SU-DHL-6 (cell line): Measurements from ENCODE around the gene PDRG1.
"Not testable (repeated sequence)": the region's sequence is repeated elsewhere in the genome, so short reads cannot be mapped to it uniquely, and the experiment has no call there.

Source experiments
- H2AFZ ChIP-seq: fragments of 200-600 bp; sonication (generic); 2 replicates; pipeline ENCODE4 v1.6.1; 2014; ENCODE audit warnings: low read depth, mild to moderate bottlenecking, moderate library complexity, mixed read lengths, antibody characterized with exemption, low read length; ENCODE audit not compliant: severe bottlenecking
- H3F3A ChIP-seq: fragments of 200-600 bp; shearing (Covaris generic); 2 replicates; pipeline ENCODE4 v1.6.0; 2016; ENCODE audit warnings: antibody characterized with exemption, mild to moderate bottlenecking; ENCODE audit not compliant: insufficient read depth
- H3K27ac ChIP-seq: fragments of 200-600 bp; sonication (generic); 2 replicates; pipeline ENCODE4 v1.5.1; 2016; ENCODE audit warnings: low read depth, mild to moderate bottlenecking, low read length, moderate library complexity, mixed read lengths
- H3K27me3 ChIP-seq: fragments of 200-600 bp; sonication (generic), shearing (Covaris generic); 2 replicates; pipeline ENCODE4 v1.6.0; 2014; ENCODE audit warnings: mild to moderate bottlenecking, low read length
- H3K36me3 ChIP-seq: fragments of 200-600 bp; sonication (generic); 2 replicates; pipeline ENCODE4 v1.6.1; 2014; ENCODE audit warnings: mild to moderate bottlenecking, low read length, mixed read lengths
- H3K4me2 ChIP-seq: fragments of 300-600, 200-600 bp; shearing (Covaris generic), sonication (generic); 2 replicates; pipeline ENCODE4 v1.6.0; 2014; ENCODE audit warnings: low read length, low read depth, mild to moderate bottlenecking; ENCODE audit not compliant: poor library complexity, severe bottlenecking
- H3K4me3 ChIP-seq: fragments of 200-600 bp; sonication (generic); 2 replicates; pipeline ENCODE4 v1.5.1; 2014; ENCODE audit warnings: antibody characterized with exemption, low read length, mild to moderate bottlenecking, mixed read lengths; ENCODE audit not compliant: insufficient read depth, poor library complexity, severe bottlenecking
- H3K79me2 ChIP-seq: fragments of 200-600 bp; sonication (generic); 2 replicates; pipeline ENCODE4 v1.6.1; 2014; ENCODE audit warnings: mild to moderate bottlenecking, low read length, moderate library complexity; ENCODE audit not compliant: insufficient read depth
- H3K9ac ChIP-seq: fragments of 200-600 bp; sonication (generic); 2 replicates; pipeline ENCODE4 v1.7.0; 2014; ENCODE audit warnings: mild to moderate bottlenecking, low read length
- H3K9me2 ChIP-seq: fragments of 200-600 bp; sonication (generic); replicated peaks from 2 replicates; pipeline ENCODE4 v1.6.1; 2014; ENCODE audit warnings: low read length; ENCODE audit not compliant: insufficient read depth
- H3K9me3 ChIP-seq: fragments of 200-600 bp; sonication (generic); 2 replicates; pipeline ENCODE4 v1.6.1; 2014; ENCODE audit warnings: low read length, mixed read lengths; ENCODE audit not compliant: insufficient read depth
- H4K20me1 ChIP-seq: fragments of 200-600 bp; sonication (generic); 2 replicates; pipeline ENCODE4 v1.6.1; 2014; ENCODE audit warnings: low read depth, mild to moderate bottlenecking, antibody characterized with exemption, low read length, moderate library complexity, mixed read lengths
- EZH2phosphoT487 ChIP-seq: fragments of 200-600 bp; sonication (generic), shearing (Covaris generic); conservative IDR thresholded peaks from 2 replicates; pipeline ENCODE4 v1.6.1; 2018; ENCODE audit warnings: mild to moderate bottlenecking, antibody characterized with exemption, low read length, moderate library complexity, mixed read lengths
- TF ChIP-seq, protein P1 (sequence below): fragments of 200-600 bp; sonication (generic); IDR thresholded peaks from one replicate; pipeline ENCODE4 v1.5.1; 2017; ENCODE audit warnings: antibody characterized with exemption, mild to moderate bottlenecking, low read length, moderate library complexity; ENCODE audit not compliant: insufficient read depth, poor library complexity, severe bottlenecking

The PDRG1 gene

DNA sequence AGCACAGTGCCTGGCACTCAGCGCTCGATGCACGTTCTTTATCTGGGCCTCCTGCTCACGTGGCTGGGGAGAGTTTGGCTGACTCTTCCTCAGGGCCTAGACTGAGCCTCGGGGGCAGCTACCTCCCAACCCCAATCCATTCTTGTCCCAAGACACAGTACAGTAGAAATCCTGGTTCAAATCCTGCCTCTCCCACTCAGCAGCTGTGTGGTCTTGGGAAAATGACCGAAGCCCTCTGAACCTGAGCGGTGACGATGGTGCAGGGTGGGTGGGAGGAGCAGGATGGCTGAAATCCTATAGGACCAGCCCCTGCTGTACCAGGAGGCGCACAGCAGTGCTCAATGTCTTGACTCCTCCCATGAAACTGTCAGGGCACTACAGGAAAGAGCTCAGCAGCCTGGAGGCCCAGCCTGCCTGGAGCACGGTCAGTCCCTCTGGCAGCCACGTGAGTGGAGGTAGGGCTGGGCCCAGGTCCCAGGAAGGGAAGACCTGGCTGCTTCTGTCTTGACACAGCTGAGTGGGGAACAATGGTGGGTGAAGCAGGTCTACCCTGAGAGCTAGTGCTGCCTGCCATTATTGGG is 31.5 kb downstream of the PDRG1 start:
- Histone ChIP-seq H2AFZ (no peak overlapping the region), H3K36me3 (no peaks in the 10 kb centered on the region), H3K27me3 (no peaks in the 10 kb centered on the region), H4K20me1 (no peaks in the 10 kb centered on the region), H3F3A (no peaks in the 10 kb centered on the region), H3K79me2 (no peaks in the 10 kb centered on the region), H3K4me2 (no peak overlapping the region), H3K9me3 (no peaks in the 10 kb centered on the region), H3K4me3 (no peak overlapping the region), H3K27ac (no peak overlapping the region), H3K9ac (no peak overlapping the region), H3K9me2 (no peaks in the 10 kb centered on the region)
- TF ChIP-seq EZH2phosphoT487 = no peak
- TF ChIP-seq, protein P1, sequence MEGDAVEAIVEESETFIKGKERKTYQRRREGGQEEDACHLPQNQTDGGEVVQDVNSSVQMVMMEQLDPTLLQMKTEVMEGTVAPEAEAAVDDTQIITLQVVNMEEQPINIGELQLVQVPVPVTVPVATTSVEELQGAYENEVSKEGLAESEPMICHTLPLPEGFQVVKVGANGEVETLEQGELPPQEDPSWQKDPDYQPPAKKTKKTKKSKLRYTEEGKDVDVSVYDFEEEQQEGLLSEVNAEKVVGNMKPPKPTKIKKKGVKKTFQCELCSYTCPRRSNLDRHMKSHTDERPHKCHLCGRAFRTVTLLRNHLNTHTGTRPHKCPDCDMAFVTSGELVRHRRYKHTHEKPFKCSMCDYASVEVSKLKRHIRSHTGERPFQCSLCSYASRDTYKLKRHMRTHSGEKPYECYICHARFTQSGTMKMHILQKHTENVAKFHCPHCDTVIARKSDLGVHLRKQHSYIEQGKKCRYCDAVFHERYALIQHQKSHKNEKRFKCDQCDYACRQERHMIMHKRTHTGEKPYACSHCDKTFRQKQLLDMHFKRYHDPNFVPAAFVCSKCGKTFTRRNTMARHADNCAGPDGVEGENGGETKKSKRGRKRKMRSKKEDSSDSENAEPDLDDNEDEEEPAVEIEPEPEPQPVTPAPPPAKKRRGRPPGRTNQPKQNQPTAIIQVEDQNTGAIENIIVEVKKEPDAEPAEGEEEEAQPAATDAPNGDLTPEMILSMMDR = no peak

DNA sequence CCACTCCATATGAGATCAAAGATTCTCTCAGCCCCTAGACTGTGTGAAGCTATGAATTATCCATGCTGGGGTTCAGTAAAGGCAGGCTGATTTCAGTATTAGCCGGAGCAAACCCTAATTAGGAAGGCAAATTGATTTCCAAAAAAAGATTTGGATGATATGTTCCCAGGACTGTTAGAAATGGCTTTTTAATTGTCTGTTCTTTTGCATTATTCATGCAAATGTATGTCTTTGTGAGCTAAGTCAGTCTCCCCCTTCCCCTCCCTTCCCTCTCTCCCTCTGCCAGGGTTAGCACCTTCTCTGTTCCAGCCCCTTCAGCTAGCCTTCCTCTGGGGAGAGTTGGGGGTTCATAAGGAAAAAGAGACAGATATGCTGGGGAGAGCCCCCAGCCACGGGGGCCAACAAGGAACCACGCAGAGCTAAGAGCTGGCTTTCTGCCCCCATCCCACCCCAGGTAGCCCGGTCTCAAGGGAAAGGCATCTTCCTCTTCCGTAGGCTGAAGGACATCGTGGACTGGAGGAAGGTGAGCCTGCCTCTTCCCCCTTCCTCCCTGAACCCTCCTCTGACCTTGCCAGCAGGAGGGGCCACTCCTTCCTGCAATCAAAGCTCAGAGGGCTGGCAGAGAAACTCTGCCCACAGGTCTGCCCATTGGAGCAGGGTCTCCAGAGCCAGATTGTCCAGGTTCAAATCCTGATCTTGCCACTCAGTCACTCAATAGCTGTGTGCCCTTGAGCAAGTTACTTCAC is 32.3 kb downstream of the PDRG1 start:
- no peak overlapping the region for H3K27ac ChIP-seq
- H3K4me2 ChIP-seq = no peak overlapping the region
- no peaks in the 10 kb centered on the region for H3F3A ChIP-seq
- TF ChIP-seq, protein P1 = no peak
- no peak for TF ChIP-seq EZH2phosphoT487
- H3K79me2 ChIP-seq = no peaks in the 10 kb centered on the region
- no peak overlapping the region for H2AFZ ChIP-seq
- no peaks in the 10 kb centered on the region for H3K9me2 ChIP-seq
- no peak overlapping the region for H3K9ac ChIP-seq
- H3K36me3 ChIP-seq = no peaks in the 10 kb centered on the region
- H4K20me1 ChIP-seq = no peaks in the 10 kb centered on the region
- H3K27me3 ChIP-seq = no peaks in the 10 kb centered on the region
- no peak overlapping the region for H3K4me3 ChIP-seq
- H3K9me3 ChIP-seq = no peaks in the 10 kb centered on the region

DNA sequence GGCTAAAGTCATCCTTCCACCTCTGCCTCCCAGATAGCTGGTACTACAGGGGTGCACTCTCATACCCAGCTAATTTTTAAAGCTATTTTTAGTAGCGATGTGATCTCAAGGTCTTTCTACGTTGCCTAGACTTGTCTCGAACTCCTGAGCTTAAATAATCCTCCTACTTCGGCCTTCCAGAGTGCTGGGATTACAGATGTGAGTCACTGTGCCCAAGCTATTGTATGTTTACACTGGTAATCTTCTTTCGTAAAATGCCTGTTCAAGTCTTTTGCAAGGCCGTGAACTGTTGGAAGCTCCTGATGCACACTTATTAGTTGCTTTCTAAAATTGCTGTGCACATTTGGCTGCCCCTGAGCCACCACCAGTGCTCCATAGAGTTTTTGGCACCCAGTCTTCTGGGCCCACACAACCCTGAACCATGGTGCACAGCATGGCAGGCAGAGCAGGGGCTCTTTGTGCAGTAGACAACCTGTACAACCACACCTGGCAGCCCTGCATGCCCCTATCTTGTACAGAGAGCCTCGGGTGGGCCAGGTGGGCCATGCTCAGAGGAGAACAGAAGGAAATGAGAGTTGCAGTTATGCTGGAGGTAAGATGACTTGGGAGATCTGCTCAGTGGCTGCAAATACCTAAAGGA is 33.3 kb downstream of the PDRG1 start:
- no peak overlapping the region for H3K4me3 ChIP-seq
- no peaks in the 10 kb centered on the region for H3K36me3 ChIP-seq
- no peak overlapping the region for H3K4me2 ChIP-seq
- H3K9me3 ChIP-seq = no peaks in the 10 kb centered on the region
- TF ChIP-seq, protein P1 = no peak
- TF ChIP-seq EZH2phosphoT487 = no peak
- H3K79me2 ChIP-seq = no peaks in the 10 kb centered on the region
- no peaks in the 10 kb centered on the region for H3F3A ChIP-seq
- no peak overlapping the region for H3K27ac ChIP-seq
- H3K9ac ChIP-seq = no peak overlapping the region
- H2AFZ ChIP-seq = no peak overlapping the region
- no peaks in the 10 kb centered on the region for H3K9me2 ChIP-seq
- no peaks in the 10 kb centered on the region for H4K20me1 ChIP-seq
- no peaks in the 10 kb centered on the region for H3K27me3 ChIP-seq

DNA sequence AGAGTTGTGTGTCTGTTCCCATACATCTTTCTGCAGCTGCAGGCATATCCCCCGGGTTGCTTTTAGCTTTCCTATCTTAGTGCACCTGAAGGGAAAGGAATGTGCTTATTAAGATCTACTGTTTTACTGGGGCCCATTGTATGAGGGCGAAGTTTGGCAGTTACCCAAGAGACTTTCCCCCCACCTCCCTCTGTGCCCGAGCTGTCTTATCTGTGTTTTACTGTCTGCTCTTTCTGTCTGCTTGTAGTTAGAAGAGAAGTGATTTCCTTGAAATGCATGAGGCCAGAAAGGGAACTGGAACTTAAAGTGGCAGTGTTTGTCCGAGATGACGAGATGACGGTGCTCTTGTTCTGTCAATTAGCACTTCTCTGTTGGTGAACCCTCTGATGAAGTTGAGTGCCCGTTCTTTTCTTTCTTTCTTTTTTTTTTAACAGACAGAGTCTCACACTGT is 33.9 kb downstream of the PDRG1 start:
- H3K27me3 ChIP-seq, H4K20me1 ChIP-seq, H3K27ac ChIP-seq, H3K9me2 ChIP-seq, H3K9ac ChIP-seq, H3K9me3 ChIP-seq, H3K79me2 ChIP-seq, H3K36me3 ChIP-seq, H3F3A ChIP-seq, H3K4me2 ChIP-seq, H2AFZ ChIP-seq, H3K4me3 ChIP-seq: not testable (repeated sequence)
